PC-3 (cell line): ENCODE results near the gene FAM120B.

Experiments
- EZH2 ChIP-seq: fragments of 300-600 bp; sonication (generic); IDR thresholded peaks from one replicate; pipeline ENCODE4 v1.6.1; 2017; ENCODE audit warnings: antibody characterized with exemption, mild to moderate bottlenecking, low read length; ENCODE audit not compliant: unreplicated experiment
- TF ChIP-seq, protein P1 (sequence below): fragments of 300-600 bp; sonication (generic); conservative IDR thresholded peaks from 2 replicates; pipeline ENCODE4 v1.5.1; 2017; ENCODE audit warnings: antibody characterized with exemption, low read depth, mild to moderate bottlenecking, low read length

DNA sequence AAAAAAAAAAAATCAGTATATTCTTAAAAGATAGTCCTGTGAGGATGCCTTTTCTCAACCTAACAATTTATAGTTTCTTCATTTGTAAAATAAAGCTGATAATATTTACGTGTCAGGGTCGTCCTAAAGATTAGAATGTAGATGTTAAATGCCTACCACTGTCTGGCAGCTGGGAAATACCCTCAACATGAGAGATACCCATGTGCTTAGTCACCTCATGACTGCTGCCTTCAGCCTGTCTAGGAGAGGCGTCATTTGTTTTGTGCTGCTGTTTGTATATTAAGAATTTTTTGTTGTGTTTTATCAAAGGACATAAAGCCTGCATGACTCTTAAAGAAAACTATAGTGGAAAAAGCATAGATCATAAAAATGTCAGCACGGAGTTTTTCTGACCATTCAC is 9.5 kb downstream of the FAM120B start:
- TF ChIP-seq, protein P1, sequence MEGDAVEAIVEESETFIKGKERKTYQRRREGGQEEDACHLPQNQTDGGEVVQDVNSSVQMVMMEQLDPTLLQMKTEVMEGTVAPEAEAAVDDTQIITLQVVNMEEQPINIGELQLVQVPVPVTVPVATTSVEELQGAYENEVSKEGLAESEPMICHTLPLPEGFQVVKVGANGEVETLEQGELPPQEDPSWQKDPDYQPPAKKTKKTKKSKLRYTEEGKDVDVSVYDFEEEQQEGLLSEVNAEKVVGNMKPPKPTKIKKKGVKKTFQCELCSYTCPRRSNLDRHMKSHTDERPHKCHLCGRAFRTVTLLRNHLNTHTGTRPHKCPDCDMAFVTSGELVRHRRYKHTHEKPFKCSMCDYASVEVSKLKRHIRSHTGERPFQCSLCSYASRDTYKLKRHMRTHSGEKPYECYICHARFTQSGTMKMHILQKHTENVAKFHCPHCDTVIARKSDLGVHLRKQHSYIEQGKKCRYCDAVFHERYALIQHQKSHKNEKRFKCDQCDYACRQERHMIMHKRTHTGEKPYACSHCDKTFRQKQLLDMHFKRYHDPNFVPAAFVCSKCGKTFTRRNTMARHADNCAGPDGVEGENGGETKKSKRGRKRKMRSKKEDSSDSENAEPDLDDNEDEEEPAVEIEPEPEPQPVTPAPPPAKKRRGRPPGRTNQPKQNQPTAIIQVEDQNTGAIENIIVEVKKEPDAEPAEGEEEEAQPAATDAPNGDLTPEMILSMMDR = no peak
- TF ChIP-seq EZH2 = no peak
